SU-DHL-6 (cell line): ENCODE results near the gene IFIT3.

Experiments
- H2AFZ ChIP-seq: fragments of 200-600 bp; sonication (generic); 2 replicates; pipeline ENCODE4 v1.6.1; 2014; ENCODE audit warnings: low read depth, mild to moderate bottlenecking, moderate library complexity, mixed read lengths, antibody characterized with exemption, low read length; ENCODE audit not compliant: severe bottlenecking
- H3F3A ChIP-seq: fragments of 200-600 bp; shearing (Covaris generic); 2 replicates; pipeline ENCODE4 v1.6.0; 2016; ENCODE audit warnings: antibody characterized with exemption, mild to moderate bottlenecking; ENCODE audit not compliant: insufficient read depth
- H3K27ac ChIP-seq: fragments of 200-600 bp; sonication (generic); 2 replicates; pipeline ENCODE4 v1.5.1; 2016; ENCODE audit warnings: low read depth, mild to moderate bottlenecking, low read length, moderate library complexity, mixed read lengths
- H3K27me3 ChIP-seq: fragments of 200-600 bp; sonication (generic), shearing (Covaris generic); 2 replicates; pipeline ENCODE4 v1.6.0; 2014; ENCODE audit warnings: mild to moderate bottlenecking, low read length
- H3K36me3 ChIP-seq: fragments of 200-600 bp; sonication (generic); 2 replicates; pipeline ENCODE4 v1.6.1; 2014; ENCODE audit warnings: mild to moderate bottlenecking, low read length, mixed read lengths
- H3K4me2 ChIP-seq: fragments of 300-600, 200-600 bp; shearing (Covaris generic), sonication (generic); 2 replicates; pipeline ENCODE4 v1.6.0; 2014; ENCODE audit warnings: low read length, low read depth, mild to moderate bottlenecking; ENCODE audit not compliant: poor library complexity, severe bottlenecking
- H3K4me3 ChIP-seq: fragments of 200-600 bp; sonication (generic); 2 replicates; pipeline ENCODE4 v1.5.1; 2014; ENCODE audit warnings: antibody characterized with exemption, low read length, mild to moderate bottlenecking, mixed read lengths; ENCODE audit not compliant: insufficient read depth, poor library complexity, severe bottlenecking
- H3K79me2 ChIP-seq: fragments of 200-600 bp; sonication (generic); 2 replicates; pipeline ENCODE4 v1.6.1; 2014; ENCODE audit warnings: mild to moderate bottlenecking, low read length, moderate library complexity; ENCODE audit not compliant: insufficient read depth
- H3K9ac ChIP-seq: fragments of 200-600 bp; sonication (generic); 2 replicates; pipeline ENCODE4 v1.7.0; 2014; ENCODE audit warnings: mild to moderate bottlenecking, low read length
- H3K9me2 ChIP-seq: fragments of 200-600 bp; sonication (generic); replicated peaks from 2 replicates; pipeline ENCODE4 v1.6.1; 2014; ENCODE audit warnings: low read length; ENCODE audit not compliant: insufficient read depth
- H3K9me3 ChIP-seq: fragments of 200-600 bp; sonication (generic); 2 replicates; pipeline ENCODE4 v1.6.1; 2014; ENCODE audit warnings: low read length, mixed read lengths; ENCODE audit not compliant: insufficient read depth
- H4K20me1 ChIP-seq: fragments of 200-600 bp; sonication (generic); 2 replicates; pipeline ENCODE4 v1.6.1; 2014; ENCODE audit warnings: low read depth, mild to moderate bottlenecking, antibody characterized with exemption, low read length, moderate library complexity, mixed read lengths
- EZH2phosphoT487 ChIP-seq: fragments of 200-600 bp; sonication (generic), shearing (Covaris generic); conservative IDR thresholded peaks from 2 replicates; pipeline ENCODE4 v1.6.1; 2018; ENCODE audit warnings: mild to moderate bottlenecking, antibody characterized with exemption, low read length, moderate library complexity, mixed read lengths
- TF ChIP-seq, protein P1 (sequence below): fragments of 200-600 bp; sonication (generic); IDR thresholded peaks from one replicate; pipeline ENCODE4 v1.5.1; 2017; ENCODE audit warnings: antibody characterized with exemption, mild to moderate bottlenecking, low read length, moderate library complexity; ENCODE audit not compliant: insufficient read depth, poor library complexity, severe bottlenecking

The IFIT3 gene

DNA sequence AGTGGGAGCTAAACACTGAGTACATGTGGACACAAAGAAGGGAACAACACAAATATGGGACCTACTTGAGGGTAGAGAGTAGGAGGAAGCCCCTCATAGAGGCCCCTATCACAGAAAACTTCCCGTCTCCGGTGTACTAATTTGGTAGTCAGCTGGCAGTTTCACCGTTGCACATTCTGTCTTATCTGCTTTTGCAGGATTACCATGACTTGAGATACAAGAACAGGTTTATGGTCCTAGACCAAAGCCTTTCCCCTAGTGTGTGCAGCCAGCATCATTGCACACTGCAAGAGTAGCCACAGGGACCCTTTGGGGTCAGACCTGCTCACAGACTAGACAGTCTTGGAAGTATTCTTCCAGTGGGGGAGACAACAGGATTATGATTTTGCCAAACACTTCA lies 44.2 kb downstream of the IFIT3 start:
- H2AFZ ChIP-seq = no peak overlapping the region
- H3K9me2 ChIP-seq = no peaks in the 10 kb centered on the region

DNA sequence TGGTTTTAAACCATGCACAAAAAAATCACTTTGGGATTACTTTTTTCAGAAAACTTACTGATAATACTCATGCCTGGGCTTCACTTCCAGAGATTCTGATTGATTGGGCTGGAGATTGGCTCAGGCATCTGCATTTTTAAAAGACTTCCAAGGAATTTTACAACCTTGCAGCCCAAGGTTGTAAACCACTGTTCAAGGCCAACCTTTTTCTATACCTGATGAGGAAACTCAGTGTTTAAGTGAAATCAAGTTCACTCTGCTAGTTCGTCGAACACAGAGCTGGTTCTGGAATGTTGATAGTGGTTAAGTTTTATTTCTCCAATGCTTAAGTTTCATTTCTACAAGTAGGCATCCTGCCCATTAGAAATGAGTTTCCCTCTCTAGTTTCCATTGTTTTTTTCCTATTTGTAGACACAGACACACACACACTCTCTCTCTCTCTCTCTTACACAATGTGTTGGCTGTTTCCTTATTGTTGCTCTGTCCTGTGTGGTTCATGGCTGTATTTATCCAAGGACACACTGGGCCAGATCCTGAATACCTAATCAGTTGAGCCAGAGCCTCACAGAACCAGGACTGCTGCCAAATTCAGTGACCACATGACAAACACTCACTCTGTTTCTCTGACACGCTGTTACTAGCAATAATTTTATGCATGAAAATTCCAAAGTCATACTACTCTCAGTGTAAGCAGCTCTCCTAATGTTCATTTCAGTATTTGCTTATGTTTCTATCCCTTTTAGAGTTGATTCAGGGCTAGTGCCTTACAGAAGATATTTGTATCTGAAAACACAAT lies 46.3 kb downstream of the IFIT3 start:
- H4K20me1 ChIP-seq = no peaks in the 10 kb centered on the region
- H3K9ac ChIP-seq = no peak overlapping the region
- H2AFZ ChIP-seq = no peak overlapping the region
- no peaks in the 10 kb centered on the region for H3K36me3 ChIP-seq
- no peaks in the 10 kb centered on the region for H3F3A ChIP-seq
- H3K4me2 ChIP-seq = no peak overlapping the region
- no peak overlapping the region for H3K27ac ChIP-seq
- H3K27me3 ChIP-seq = no peaks in the 10 kb centered on the region
- H3K9me2 ChIP-seq = no peaks in the 10 kb centered on the region
- H3K9me3 ChIP-seq = no peaks in the 10 kb centered on the region
- no peak for TF ChIP-seq EZH2phosphoT487
- TF ChIP-seq, protein P1, sequence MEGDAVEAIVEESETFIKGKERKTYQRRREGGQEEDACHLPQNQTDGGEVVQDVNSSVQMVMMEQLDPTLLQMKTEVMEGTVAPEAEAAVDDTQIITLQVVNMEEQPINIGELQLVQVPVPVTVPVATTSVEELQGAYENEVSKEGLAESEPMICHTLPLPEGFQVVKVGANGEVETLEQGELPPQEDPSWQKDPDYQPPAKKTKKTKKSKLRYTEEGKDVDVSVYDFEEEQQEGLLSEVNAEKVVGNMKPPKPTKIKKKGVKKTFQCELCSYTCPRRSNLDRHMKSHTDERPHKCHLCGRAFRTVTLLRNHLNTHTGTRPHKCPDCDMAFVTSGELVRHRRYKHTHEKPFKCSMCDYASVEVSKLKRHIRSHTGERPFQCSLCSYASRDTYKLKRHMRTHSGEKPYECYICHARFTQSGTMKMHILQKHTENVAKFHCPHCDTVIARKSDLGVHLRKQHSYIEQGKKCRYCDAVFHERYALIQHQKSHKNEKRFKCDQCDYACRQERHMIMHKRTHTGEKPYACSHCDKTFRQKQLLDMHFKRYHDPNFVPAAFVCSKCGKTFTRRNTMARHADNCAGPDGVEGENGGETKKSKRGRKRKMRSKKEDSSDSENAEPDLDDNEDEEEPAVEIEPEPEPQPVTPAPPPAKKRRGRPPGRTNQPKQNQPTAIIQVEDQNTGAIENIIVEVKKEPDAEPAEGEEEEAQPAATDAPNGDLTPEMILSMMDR = no peak
- no peaks in the 10 kb centered on the region for H3K79me2 ChIP-seq
- no peak overlapping the region for H3K4me3 ChIP-seq

More for the DNA sequence above, 44.2 kb downstream of the IFIT3 start:
- Histone ChIP-seq H3K27me3 (no peaks in the 10 kb centered on the region), H4K20me1 (no peaks in the 10 kb centered on the region), H3K4me2 (no peak overlapping the region), H3K9ac (no peak overlapping the region), H3K9me3 (no peaks in the 10 kb centered on the region), H3K79me2 (no peaks in the 10 kb centered on the region), H3K27ac (no peak overlapping the region), H3K36me3 (no peaks in the 10 kb centered on the region), H3F3A (no peaks in the 10 kb centered on the region), H3K4me3 (no peak overlapping the region)
- no peak for TF ChIP-seq EZH2phosphoT487
- TF ChIP-seq, protein P1 = no peak

DNA sequence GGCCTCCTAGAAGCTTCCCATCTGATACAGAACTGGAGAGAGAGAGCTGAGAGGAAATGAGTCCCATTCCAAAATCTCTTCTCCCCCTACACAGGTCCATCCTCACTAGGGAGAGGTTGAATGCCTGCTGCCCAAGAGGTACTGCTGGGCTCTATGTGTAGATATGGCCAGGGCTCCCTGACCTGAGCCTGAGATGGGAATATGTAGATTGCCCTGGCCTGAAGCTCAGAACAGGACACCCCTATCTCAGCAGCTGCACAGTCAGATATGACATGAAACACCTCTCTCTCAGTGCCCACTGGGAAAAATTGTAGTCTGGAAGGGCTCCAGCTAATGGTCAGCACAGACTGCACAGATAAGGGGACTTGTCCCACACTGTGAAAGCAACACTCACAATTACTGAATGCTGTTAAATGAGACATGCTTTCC lies 46.9 kb downstream of the IFIT3 start:
- no peak for TF ChIP-seq EZH2phosphoT487
- TF ChIP-seq, protein P1 = no peak
- H3K27me3 ChIP-seq = no peaks in the 10 kb centered on the region
- H3K4me3 ChIP-seq = no peak overlapping the region
- no peaks in the 10 kb centered on the region for H3K9me3 ChIP-seq
- no peak overlapping the region for H3K9ac ChIP-seq
- no peaks in the 10 kb centered on the region for H4K20me1 ChIP-seq
- no peaks in the 10 kb centered on the region for H3K9me2 ChIP-seq
- H2AFZ ChIP-seq = no peak overlapping the region
- H3K27ac ChIP-seq = no peak overlapping the region
- no peak overlapping the region for H3K4me2 ChIP-seq
- no peaks in the 10 kb centered on the region for H3F3A ChIP-seq
- no peaks in the 10 kb centered on the region for H3K79me2 ChIP-seq
- H3K36me3 ChIP-seq = no peaks in the 10 kb centered on the region
